Epidermal melanocyte (primary cell): ENCODE measurements around the gene ACIN1.

Source experiments
- DNase-seq: peaks from one replicate; pipeline ENCODE4 v3.0.0; 2011; ENCODE audit warnings: low spot score; ENCODE audit not compliant: insufficient read length

The ACIN1 gene

DNA sequence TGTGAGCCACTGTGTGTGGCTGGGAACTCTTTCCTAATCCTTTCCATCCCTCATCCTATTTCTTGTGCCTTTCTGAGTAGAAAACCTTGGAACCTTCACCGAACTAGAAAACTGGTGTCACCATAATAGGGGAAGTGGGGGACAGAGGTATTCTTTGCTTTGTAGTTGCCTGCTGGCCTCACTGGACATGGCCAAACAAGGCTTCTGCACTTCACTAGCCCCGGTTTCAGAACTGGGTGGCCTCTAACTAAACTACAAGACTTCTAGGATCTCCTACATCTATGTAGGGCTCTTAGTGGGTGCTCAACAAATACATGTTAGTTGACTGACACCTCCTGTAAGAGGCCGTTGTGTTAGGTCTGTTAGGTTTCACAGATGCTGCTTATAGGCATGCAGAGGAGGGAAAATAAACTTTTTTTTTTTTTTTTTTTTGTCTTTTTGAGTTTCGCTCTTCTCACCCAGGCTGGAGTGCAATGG lies 10.4 kb upstream of the ACIN1 start:
- DNase-seq = no peak

- no peak for DNase-seq
Measured at GRCh38 chr14:23104591-23105347, 9.8 kb upstream of the ACIN1 start, which contains the start of gene CIROP. Gene CIROP, minus strand, starts transcription at chr14:23104989. Its CDS starts 69 bp downstream, at chr14:23104920.

DNA sequence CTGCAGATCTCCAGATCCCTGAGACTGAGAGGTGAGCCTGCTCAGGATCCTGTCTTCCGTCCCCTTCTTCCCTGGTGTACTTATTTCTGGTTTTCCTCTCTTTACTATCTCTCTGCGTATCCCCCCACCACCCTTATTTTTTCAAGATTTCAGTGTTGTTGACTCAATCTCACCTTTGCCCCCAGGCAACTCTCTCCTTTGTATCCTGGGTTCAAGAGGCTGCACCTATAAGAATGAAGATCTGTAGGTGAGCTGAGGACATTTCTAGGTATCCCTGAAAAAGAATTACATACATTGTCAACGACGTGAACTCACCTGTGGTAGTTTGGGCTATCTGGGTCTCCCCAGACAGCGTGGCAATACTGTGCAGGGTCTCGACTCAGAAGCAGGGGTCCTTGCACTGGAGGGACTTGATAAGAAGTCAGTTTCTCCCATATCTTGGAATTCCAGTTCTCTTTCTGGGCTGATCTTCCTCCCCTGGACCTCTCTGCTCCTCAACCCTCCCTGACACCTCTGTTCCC lies 9.2 kb upstream of the ACIN1 start:
- no peak for DNase-seq

GRCh38 chr14:23103581-23103980 lies 8.6 kb upstream of the ACIN1 start:
- no peak for DNase-seq

DNA sequence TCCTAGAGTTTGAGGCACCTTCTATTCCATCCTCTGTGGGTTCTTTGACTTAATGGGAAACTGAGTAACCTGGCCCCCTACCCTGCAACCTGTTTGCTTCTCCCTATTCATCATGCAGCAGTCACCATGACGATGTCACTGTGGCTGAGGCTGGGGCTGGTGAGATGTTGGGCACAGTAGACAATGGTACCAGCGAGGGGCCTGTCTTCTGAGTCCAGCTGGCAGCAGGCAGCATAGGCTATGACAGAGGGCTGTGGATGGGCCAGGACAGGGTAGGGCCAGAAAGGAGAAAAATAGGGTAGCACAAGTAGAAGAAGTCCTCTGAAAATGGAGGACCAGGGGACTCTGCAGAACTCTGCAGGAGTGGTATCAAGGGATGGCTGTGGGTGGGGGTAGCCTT lies 7.9 kb upstream of the ACIN1 start:
- no peak for DNase-seq

DNA sequence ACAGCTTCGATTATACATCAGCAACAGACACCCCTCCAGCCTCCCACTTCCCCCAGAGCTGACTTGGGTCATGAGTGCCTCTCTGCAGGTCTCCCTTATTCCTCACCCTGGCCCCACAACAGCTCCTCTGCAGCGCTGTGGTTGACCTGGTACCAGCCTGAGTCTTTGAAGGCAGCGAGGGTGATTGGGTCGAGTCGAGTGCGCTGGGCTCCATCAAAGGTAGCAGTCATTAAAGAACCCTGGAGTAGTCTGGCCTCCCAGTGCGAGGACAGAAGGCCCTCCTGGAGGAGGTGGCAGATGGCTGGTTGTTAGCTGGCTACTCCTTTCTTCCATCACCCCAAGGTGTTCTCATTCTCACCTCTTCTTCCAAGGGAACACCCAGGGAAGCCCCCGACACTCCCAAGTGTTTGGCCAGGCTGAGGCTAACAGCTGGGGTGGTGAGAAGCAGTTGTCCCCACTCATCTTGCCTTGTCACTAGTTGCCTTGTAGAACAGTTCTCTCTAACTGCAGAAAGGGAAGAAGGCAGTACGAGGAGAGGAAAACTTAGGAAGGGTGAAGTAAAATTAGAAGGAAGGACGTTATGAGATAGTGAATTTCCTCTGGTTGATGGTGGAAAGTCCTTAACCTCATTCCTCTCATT lies 7.2 kb upstream of the ACIN1 start:
- no peak for DNase-seq

- DNase-seq = no peak
Measured at GRCh38 chr14:23101213-23101970, 6.5 kb upstream of the ACIN1 start.

GRCh38 chr14:23099212-23099861 lies 4.4 kb upstream of the ACIN1 start:
- DNase-seq = no peak

GRCh38 chr14:23097786-23098185 lies 2.9 kb upstream of the ACIN1 start:
- DNase-seq = no peak

DNA sequence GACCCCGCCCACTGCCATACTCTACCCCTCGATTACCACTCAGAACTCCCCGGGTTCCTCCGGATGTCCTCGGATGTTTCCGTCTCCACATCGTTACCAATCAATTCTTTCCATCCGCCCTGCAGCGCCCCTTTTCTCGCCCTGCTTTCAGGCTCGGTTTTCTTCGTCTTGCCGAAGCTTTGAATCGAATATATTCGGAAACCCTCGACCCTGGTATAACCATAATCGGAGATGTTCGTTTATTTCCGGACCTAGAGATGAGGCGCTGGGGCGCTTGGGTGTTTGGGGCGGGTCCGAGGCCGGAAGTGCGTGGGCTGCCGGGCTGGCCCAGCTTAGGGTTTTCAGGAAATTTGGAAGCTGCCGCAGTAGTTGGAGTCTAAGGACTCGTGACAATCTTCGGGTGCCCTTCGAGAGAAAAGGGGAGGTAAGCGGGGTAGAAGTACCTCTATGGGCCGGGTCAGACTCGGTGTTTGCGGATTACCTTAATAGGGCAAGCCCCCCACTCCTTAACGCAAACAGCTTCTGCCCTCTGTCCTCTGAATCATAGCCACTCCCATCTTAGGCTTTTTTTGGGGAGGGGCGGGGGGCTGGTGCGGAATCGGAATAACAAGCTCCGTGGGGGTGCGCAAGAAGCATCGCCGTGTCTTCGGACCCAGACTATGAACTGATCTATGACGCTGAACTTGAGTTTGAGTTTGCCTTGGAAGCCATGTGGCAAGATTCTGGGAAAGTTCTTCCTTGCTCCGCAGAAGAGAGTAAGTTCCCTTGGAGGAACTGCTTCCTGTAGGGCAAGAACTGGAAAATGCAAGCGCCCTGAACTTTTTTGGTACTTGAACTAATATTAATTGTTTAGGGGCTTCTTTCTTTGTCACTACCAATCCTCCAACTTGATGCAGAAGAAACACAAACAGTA lies 516 bp upstream of the ACIN1 start, which contains the start of gene C14orf119:
TSS of gene C14orf119 (plus strand) at position 310 of the 913 bp plus-strand sequence. CDS start 2,154 bp downstream, outside the sequence.
- peak; percentile 97 for DNase-seq

GRCh38 chr14:23093991-23094665 lies 808 bp downstream of the ACIN1 start:
- no peak for DNase-seq

DNA sequence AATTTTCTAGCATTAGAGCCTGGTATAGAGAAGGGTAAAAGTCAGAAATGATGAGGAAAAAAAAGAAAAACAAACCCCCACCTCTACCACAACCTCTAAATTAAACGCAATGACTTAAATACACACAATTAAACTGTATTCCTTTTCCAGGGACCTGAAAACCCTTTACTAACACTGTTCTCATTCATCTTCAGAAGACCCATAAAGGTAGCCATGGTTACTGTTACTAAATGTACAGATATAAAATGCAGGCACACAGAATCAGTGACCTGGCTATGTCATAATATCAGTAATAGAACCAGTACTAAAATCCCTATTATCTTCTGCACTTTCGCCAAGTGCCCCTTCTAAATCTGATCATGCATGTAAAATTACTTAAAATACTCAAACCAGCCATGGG lies 1.4 kb downstream of the ACIN1 start:
- no peak for DNase-seq

DNA sequence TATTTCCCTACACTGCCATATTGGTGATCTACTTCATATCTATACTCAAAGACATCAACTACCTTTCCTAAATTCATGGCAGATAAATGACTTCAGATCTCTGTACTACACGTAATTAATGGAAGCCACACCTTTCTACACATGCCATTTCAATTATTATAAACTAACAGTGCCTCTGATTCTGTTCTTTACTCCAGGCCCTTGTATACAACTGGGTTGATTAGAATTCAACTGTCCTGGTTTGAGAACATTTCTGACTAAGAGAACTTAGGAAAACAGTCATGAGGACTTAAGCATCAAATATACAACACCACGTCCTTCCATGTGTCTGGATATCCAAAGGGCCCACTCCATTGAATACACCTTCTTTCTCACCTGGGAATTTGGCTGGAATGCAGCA lies 1.8 kb downstream of the ACIN1 start:
- DNase-seq = no peak

GRCh38 chr14:23091294-23092225 lies 3.4 kb downstream of the ACIN1 start:
- no peak for DNase-seq

- no peak for DNase-seq
Measured at GRCh38 chr14:23090254-23090636, 4.7 kb downstream of the ACIN1 start.

DNA sequence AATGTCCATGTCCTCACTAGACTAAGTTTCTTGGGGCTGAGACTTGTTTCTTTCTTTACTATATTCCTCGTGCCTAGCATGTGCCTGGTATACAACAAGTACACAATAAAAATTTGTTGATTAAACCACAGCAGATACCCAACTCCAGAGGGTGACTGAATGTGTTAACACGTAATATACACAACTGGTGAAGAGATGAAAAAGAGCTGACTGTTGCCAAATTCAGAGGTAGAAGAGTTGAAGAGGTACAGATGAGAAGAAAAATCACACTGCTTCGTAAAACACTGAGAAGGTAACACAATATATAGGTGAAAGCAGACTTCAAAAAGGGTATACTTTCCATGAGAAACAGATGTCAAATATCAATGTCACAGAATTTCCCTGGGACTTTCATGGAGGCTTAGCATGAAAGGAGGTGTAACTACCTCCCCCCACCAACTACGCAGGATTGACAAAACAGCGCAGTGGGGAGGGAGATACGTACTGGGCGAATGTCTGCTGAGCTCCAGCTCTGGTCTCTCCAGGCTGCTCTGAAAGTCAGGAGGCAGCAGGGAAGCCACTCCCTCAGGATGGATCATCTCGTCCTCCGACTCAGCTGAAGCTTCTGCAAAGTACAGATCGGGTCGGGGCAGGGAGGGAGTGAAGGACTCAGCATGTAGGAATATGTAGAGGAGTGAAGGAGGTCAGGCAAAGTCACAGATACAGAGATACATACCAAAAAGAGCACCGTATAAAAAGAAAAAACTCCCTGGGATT lies 5.3 kb downstream of the ACIN1 start:
- no peak for DNase-seq

DNA sequence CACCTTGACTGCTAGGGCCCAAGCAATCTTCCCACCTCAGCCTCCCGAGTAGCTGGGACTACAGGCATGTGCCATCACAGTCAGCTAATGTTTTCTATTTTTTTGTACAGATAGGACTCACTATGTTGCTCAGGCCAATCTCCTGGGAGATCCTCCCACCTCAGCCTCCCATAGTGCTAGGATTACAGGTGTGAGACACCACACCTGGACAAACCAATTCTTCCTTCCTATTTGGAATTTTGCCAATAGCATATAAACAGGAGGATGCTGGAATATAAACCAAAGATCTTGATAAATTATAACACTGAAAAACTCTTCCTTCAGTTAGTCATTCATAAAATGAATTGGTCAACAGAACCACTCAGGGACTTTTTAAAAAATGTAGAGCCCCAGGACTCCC lies 8.4 kb downstream of the ACIN1 start:
- no peak for DNase-seq

GRCh38 chr14:23085458-23085857 lies 9.5 kb downstream of the ACIN1 start:
- no peak for DNase-seq
